ENCODE results near the gene TUBA3C.

The TUBA3C gene

GRCh38 chr13:19161308-19161707 lies 20.3 kb downstream of the TUBA3C start:
- DNase-seq (ENCODE audit: low spot score), result no peak

- DNase-seq (ENCODE audit: low spot score), result no peak
These were observed 21.7 kb downstream of the TUBA3C start for GRCh38 chr13:19159761-19160420.

DNA sequence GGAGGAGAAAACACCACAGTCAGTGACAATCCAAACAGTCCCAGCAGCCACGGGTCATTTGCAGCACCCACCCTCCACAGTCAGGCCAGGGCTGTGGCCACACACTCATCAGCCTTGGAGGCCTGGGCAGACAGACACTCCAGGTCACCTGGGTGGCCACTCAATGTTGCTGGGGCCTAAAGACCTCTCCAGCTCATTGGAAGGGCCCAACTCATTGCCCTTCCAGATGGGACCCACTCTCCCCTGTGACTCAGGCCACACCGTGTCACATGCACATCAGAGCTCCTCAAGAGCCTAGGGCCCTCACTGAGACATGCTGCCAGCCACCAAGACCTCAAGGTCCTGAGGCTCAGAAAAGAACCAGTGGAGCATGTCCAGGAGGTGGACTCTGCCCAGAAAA lies 22.4 kb downstream of the TUBA3C start:
- no peak for DNase-seq (ENCODE audit: low spot score)

DNA sequence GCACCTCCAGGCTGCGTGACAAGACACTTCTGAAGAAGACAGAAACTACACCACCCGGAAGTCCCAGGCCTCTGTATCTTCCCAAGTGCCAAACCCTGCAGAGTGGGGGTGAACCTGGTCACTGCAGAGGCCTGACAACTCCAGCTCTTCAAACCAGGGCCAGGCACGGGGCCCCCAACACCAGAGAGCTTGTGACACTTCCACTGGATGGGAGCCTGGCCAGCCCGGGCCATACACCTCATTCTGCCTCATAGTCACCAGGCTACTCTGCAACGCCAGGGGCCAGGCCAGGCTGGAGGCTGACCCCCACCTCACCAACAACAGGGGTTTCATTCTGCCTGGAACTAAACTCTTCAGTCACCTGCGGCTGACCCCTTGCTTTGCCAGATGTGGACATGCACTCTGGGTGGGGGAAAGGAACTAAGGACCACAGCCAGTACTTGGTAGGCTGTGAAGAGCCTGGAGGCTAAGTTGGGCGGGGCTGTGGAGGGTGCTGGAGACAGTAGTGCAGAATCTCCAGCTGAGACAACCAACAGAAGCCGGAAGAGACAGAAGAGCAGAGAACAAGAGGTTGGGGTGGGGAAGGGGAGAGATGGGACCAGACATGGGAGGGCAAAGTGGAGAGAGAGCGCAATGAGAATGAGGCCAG lies 23.0 kb downstream of the TUBA3C start:
- no peak for DNase-seq (ENCODE audit: low spot score)

DNA sequence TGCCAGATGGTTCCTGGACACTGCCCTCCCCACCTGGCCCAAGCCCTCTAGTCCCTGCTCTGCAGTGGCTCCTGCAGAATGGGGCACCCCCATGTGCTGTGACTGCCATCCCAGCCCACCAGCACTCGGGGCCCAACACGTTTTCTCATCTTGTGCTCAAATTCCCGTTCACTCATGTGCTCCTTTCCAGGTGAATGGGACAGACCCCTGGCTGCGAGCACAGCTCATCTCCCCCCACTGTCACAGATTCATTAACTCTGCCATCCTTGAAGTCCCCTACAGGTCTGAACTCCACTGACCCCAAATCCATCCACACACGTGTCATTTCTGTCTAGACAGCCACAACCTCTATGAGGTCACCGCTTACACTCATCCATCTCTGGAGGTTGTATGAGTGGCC lies 23.6 kb downstream of the TUBA3C start:
- DNase-seq (ENCODE audit: low spot score), result no peak

GRCh38 chr13:19157461-19157860 lies 24.2 kb downstream of the TUBA3C start:
- DNase-seq (ENCODE audit: low spot score), result no peak

GRCh38 chr13:19156013-19156825 lies 25.4 kb downstream of the TUBA3C start:
- DNase-seq (ENCODE audit: low spot score), result no peak

- no peak for DNase-seq (ENCODE audit: low spot score)
These were observed 26.2 kb downstream of the TUBA3C start for GRCh38 chr13:19155321-19155861.

GRCh38 chr13:19154843-19155242 lies 26.8 kb downstream of the TUBA3C start:
- no peak for DNase-seq (ENCODE audit: low spot score)

DNA sequence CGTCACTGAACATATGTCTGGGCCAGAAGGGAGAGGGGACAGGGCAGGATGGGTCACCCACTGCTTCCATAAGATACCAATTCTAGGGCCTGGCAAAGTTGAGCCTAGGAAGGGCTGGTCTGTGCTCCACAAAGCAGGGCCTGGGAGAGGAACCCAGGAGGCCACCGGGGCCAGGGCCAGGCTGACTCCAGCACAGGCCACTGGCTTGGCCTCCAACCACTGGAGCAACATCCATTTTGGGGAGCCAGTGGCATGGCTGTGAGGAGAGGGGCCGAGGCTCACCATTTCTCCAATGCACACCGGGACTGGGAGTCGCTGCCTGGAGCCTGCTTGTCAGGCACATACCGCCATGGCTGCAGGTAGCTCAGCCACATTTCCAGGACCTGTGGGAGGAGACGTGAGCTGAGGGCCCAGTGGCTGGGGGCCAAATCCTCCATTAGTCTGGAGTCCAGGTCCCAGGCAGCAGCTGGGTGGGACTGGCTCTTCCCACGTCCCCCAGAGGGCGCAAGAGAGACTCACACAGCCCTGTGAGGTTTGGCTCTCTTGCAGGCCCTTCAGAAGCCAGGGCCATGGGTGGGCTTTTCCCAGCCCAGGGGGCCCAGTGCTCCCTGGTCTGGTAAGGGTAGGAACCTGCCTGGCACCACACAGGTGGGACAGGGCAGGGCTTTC lies 27.7 kb downstream of the TUBA3C start:
- DNase-seq (ENCODE audit: low spot score), result no peak

- no peak for DNase-seq (ENCODE audit: low spot score)
These were observed 29.2 kb downstream of the TUBA3C start for GRCh38 chr13:19152403-19152802.

DNA sequence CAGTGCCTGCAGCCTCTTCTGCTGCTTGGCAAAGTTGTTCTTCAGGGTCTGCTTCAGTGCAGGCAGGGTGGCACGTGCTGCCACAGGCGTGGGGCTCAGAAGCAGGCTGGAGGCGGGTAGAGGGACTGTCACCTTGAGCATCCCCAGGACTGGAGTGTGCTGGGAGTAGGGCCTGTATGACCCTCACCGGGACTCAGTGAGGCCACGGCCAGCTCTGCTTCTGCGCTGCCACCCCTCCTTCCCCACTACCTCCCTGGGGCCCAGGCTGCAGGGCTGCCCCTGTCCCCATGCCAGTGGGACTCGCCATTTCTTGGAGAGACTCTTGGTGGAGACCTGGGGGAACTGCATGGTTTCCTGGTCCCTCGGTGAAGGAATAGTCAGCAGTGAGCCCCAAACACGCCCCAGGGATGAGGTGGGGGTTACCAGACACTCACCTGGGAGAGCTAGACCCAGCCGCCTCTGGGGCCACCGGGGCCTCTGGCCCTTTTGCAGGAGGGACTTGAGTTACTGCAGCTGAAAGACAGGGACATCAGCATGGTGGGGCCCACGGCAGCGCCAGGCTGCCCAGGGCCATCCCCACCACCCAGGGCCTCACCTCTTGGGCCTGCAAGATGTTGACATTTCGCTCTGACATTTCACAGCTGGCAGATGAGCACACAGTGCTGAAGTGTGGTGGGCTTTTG lies 29.9 kb downstream of the TUBA3C start:
- no peak for DNase-seq (ENCODE audit: low spot score)

DNA sequence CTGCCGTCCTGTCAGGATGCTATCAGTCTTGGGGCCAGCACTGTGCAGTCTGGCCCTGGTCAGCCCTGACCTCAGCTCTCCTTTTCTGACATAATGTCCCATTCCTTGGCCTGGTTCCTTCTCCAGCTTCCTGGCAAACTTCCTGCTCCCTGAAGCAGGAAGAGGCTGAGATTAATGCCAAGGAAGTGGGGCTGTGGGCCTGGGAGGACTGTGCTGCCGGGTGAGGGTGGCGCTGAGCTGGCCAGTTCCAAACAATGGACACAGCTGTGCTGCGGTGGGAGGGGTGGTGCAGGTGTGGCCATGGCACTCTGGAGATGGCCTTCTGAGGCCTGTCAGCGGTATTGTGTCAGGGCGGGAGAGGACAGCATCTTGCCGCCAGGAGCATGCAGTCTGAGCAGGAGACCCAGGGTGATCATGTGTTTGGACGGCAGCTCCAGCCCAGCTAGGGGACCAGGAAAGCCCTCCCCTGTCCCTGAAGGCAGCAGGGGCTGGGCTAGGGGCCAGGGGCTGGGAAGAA lies 30.9 kb downstream of the TUBA3C start:
- no peak for DNase-seq (ENCODE audit: low spot score)

DNA sequence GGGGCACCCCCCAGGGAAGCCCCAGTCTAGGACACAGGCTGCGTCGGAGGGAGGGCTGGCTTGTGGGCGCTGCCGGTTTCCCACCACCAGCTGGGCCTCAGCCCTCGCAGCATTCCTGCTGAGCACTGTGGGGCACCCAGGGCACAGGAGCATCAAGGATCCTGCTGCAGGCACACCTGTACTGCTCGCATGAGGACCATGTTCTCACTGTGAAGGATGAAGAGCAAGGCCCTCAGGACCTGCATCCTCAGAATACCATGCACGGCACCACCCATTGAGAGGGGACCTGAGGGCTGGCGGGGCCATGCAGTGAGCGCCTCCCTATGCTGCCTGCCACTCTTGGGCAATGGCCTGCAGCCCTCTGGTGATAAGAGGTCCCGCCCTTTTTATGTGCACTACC lies 31.4 kb downstream of the TUBA3C start:
- no peak for DNase-seq (ENCODE audit: low spot score)

DNA sequence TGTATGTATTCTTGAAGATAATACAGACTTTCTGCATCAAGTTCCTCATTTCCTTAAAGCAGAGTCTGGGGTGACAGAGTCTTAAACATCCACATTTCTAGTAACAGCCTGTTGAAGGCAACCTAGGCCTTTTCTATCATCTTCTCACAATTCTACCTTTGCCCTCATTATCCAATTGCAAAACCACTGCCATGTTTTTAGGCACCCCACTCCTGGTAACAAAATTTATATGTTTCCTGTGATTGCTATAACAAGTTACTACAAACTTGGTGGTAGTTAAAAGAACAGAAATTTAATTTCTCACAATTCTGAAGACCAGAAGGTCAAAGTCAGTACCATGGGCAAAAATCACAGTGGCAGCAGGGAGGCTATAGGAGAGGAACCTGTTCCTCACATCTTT lies 33.1 kb downstream of the TUBA3C start:
- no peak for DNase-seq (ENCODE audit: low spot score)

Measured in putamen (tissue), 1 donor.